Effector memory CD4-positive, alpha-beta T cell (primary cell): Measurements from ENCODE around the gene CBL.

Source experiments
- DNase-seq, 3 donors: peaks; one replicate each; pipeline ENCODE4 v3.0.0-alpha.2; 2020
- H3K27ac ChIP-seq: 2 replicates; pipeline ENCODE4 v1.7.0; 2013; ENCODE audit warnings: mild to moderate bottlenecking, low read length, moderate library complexity; ENCODE audit not compliant: insufficient read depth, poor library complexity, severe bottlenecking
- H3K27me3 ChIP-seq: replicated peaks from 2 replicates; pipeline ENCODE4 v1.7.0; 2013; ENCODE audit warnings: mild to moderate bottlenecking, low read length; ENCODE audit not compliant: insufficient read depth, control insufficient read depth, poor library complexity, severe bottlenecking
- H3K36me3 ChIP-seq: 2 replicates; pipeline ENCODE4 v1.7.0; 2013; ENCODE audit warnings: mild to moderate bottlenecking, low read length, moderate library complexity; ENCODE audit not compliant: control insufficient read depth, insufficient read depth
- H3K4me1 ChIP-seq: 2 replicates; pipeline ENCODE4 v1.7.0; 2013; ENCODE audit warnings: low read length, mild to moderate bottlenecking; ENCODE audit not compliant: control insufficient read depth, insufficient read depth, poor library complexity, severe bottlenecking
- H3K4me3 ChIP-seq: 2 replicates; pipeline ENCODE4 v1.7.0; 2013; ENCODE audit warnings: low read length, low read depth, mild to moderate bottlenecking; ENCODE audit not compliant: insufficient read depth, poor library complexity, severe bottlenecking
- H3K9me3 ChIP-seq: 2 replicates; pipeline ENCODE4 v1.7.0; 2013; ENCODE audit warnings: mild to moderate bottlenecking, low read length, moderate library complexity; ENCODE audit not compliant: control insufficient read depth

Gene CBL

DNA sequence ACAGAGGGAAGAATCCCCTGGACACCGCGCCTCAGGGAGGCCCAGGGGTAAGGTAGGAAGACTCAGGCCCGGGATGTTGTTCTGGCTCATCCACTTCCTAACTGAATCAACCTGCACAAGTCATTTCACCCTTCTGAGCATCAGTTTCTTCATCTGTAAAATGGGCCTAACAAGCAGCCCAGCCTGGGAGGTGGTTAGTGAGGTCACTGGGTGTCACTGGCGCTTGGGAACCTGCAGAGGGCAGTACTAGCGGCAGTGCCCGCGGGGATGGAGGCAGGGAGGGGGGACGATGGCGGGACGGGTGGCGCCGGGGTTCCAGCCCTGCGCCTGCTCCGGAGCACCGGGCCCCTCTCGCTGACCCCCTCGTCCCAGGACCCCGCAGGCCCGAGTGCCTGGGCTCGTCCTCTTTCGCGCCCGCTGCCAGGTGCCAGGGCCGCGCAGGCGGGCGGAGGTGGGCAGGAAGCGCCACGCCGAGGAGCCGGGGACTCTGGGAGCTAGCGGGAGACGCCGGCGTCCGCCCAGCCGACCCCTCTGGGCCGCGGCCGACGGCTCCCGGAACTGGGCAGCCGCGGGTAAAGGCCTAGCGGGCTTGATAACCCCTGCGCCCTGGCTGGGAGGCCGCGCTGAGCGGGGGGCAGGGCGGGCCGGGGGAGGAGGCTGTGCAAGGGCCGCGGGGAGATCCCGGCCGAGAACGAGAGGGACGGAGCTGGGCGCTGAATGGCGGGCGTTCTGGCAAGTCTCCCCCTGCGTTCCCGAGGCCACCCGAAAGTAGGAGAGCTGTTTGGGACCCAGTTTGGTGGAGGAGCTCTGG, 37.5 kb upstream of the CBL start, which contains the start of gene NLRX1:
TSS of gene NLRX1 (plus strand) at position 255 of the 811 bp plus-strand sequence. CDS start 2,679 bp downstream, outside the sequence.
- Histone ChIP-seq H3K4me3 (peak within 1 kb of the TSS; percentile 92), H3K36me3 (no peaks in the 10 kb centered on the region), H3K27me3 (no peaks in the 10 kb centered on the region), H3K27ac (peak within 1 kb of the TSS; percentile 66), H3K4me1 (peaks cover 5% of the 10 kb centered on the region), H3K9me3 (no peaks in the 10 kb centered on the region)
- DNase-seq, result peak; percentile 62 to 74 (median 64)

DNA sequence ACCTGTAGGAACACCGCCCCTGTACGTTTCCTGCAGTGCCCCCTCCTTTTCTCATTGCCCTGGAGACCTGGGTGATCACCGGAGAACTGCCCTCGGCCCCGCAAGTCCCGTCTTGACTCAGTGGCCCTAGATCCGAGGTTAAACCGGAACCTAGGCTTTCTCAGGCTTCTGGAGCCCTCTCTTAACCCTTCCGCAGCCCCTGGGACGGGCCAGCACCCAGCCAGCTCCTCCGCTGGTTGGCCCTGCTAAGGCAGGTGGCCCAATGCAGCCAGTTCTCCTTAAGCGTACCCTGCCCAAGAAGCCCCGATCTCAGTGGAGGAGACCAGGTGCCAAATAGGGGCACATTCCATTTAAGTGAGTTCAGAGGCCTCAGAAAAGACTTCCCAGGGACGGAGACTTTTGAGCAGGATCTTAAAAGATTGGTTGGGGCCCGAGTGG, 36.8 kb upstream of the CBL start:
- no peak for DNase-seq
- H3K27me3 ChIP-seq, result no peaks in the 10 kb centered on the region
- H3K4me1 ChIP-seq, result peaks cover 5% of the 10 kb centered on the region
- peak overlapping the region; percentile 66 for H3K27ac ChIP-seq
- no peaks in the 10 kb centered on the region for H3K36me3 ChIP-seq
- peak overlapping the region; percentile 92 for H3K4me3 ChIP-seq
- H3K9me3 ChIP-seq, result no peaks in the 10 kb centered on the region

DNA sequence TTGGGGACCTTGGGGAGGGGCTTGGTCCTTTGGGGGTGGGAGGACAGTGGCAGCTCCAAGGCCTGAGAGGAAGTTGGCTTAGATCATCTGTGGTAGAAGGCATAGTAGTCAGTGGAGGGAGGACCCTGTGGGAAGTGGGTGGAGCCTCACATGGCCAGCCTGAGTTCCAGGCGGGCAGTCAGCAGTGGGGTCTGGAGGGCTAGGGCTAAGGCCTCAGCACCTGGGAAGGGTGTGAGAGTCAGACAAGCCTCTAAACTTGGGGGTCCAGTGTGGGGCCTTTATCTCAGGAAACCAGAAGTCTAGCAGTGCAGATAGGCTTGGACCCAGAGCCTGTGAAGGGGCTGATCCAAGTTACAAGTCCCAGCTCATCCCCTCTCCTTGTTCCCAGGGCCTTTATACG, 33.6 kb upstream of the CBL start:
- no peaks in the 10 kb centered on the region for H3K9me3 ChIP-seq
- H3K36me3 ChIP-seq, result no peaks in the 10 kb centered on the region
- no peaks in the 10 kb centered on the region for H3K27me3 ChIP-seq
- DNase-seq, result no peak
- no peak overlapping the region for H3K27ac ChIP-seq
- no peak overlapping the region for H3K4me3 ChIP-seq
- H3K4me1 ChIP-seq, result peaks cover 5% of the 10 kb centered on the region

DNA sequence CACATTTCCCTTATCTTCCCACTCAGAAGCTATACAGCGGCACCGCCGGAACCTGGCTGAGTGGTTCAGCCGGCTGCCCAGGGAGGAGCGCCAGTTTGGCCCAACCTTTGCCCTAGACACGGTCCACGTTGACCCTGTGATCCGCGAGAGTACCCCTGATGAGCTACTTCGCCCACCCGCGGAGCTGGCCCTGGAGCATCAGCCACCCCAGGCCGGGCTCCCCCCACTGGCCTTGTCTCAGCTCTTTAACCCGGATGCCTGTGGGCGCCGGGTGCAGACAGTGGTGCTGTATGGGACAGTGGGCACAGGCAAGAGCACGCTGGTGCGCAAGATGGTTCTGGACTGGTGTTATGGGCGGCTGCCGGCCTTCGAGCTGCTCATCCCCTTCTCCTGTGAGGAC, 32.7 kb upstream of the CBL start:
- Histone ChIP-seq H3K27me3 (no peaks in the 10 kb centered on the region), H3K9me3 (no peaks in the 10 kb centered on the region), H3K36me3 (no peaks in the 10 kb centered on the region), H3K27ac (no peak overlapping the region), H3K4me1 (peaks cover 5% of the 10 kb centered on the region), H3K4me3 (no peak overlapping the region)
- no peak for DNase-seq

DNA sequence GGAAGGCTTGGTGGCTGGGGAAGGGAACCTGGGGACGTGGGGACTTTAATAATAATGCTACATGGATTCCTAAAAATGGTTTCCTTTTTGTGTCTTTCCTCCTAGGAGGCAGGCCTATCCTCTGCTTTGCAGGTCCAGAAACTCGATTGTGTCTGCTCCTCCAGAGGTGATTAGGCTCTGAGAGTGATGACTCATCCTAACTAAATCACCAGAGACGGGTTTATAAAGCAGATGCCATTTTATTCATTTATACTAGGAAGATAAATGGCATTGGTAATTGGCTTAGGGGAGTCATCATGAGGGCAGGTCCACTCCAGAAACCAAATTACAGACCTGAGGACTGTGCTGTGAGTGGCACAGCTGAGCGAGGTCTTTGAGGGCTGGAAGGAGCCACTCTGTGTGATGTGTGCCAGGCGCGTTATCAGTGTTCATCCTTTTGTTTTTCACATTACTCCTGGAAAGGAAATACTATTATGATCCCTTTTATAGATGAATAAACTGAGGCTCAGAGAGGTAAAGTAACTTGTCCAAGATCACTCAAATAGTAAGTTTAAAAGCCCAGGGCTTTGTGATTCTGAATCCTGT, 30.6 kb upstream of the CBL start:
- Histone ChIP-seq H3K36me3 (no peaks in the 10 kb centered on the region), H3K9me3 (no peaks in the 10 kb centered on the region), H3K27me3 (no peaks in the 10 kb centered on the region), H3K27ac (no peak overlapping the region), H3K4me3 (no peak overlapping the region), H3K4me1 (no peaks in the 10 kb centered on the region)
- DNase-seq, result no peak

DNA sequence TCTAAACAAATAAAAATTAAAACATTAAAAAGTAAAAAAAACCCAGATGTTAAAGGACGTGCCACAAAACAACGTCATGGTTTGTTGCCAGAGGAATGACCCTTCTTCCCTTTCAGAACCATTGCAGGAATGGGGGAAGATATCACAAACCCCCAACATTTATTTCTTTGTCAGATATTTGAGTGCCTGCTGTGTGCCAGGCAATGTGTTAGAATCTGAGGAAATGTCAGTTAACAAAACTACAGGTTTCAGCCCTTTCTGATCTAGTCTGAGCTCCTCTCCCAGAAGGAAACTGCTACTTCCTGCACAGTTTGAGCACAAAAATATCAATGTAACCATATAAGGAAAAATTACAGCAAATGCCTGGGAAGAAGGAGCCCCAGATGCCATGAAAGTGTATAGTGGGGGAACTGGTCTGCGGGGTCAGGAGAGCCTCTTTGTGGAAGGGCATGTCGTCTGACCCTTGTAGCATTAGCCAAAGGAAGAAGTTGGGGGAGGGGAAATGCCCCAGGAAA, 27.9 kb upstream of the CBL start:
- Histone ChIP-seq H3K27me3 (no peaks in the 10 kb centered on the region), H3K4me1 (no peaks in the 10 kb centered on the region), H3K36me3 (no peaks in the 10 kb centered on the region), H3K9me3 (no peaks in the 10 kb centered on the region), H3K4me3 (no peak overlapping the region), H3K27ac (no peak overlapping the region)
- no peak for DNase-seq

DNA sequence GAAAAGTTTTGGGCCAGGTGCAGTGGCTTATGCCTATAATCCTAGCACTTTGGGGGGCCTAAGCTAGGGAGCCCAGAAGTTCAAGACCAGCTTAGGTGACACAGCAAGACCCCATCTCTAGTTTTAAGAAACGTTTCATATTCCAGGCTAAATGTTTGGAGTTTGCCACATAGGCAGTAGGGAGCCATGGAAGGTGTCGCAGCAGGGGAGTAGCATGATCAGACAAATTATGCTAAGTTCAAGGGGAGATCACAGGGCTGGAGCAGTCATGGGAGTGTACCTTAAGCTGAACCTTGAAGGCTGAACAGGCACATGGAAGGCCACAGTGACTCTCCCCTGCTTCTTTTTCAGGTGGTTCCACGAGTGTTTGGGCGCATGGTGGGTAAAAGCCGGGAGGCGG, 26.8 kb upstream of the CBL start:
- Histone ChIP-seq H3K9me3 (no peaks in the 10 kb centered on the region), H3K4me3 (no peak overlapping the region), H3K27me3 (no peaks in the 10 kb centered on the region), H3K27ac (no peak overlapping the region), H3K4me1 (no peaks in the 10 kb centered on the region), H3K36me3 (no peaks in the 10 kb centered on the region)
- DNase-seq, result no peak

DNA sequence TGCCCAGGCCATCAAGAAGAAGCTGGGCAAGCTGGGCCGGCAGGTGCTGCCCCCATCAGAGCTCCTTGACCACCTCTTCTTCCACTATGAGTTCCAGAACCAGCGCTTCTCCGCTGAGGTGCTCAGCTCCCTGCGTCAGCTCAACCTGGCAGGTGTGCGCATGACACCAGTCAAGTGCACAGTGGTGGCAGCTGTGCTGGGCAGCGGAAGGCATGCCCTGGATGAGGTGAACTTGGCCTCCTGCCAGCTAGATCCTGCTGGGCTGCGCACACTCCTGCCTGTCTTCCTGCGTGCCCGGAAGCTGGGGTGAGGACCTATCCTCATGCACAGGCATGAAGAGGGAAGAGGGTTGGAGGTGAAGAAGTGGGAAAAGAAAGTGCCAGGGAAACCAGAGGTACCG, 26.2 kb upstream of the CBL start:
- Histone ChIP-seq H3K27ac (no peak overlapping the region), H3K36me3 (no peaks in the 10 kb centered on the region), H3K9me3 (no peaks in the 10 kb centered on the region), H3K4me1 (no peaks in the 10 kb centered on the region), H3K27me3 (no peaks in the 10 kb centered on the region), H3K4me3 (no peak overlapping the region)
- no peak for DNase-seq

DNA sequence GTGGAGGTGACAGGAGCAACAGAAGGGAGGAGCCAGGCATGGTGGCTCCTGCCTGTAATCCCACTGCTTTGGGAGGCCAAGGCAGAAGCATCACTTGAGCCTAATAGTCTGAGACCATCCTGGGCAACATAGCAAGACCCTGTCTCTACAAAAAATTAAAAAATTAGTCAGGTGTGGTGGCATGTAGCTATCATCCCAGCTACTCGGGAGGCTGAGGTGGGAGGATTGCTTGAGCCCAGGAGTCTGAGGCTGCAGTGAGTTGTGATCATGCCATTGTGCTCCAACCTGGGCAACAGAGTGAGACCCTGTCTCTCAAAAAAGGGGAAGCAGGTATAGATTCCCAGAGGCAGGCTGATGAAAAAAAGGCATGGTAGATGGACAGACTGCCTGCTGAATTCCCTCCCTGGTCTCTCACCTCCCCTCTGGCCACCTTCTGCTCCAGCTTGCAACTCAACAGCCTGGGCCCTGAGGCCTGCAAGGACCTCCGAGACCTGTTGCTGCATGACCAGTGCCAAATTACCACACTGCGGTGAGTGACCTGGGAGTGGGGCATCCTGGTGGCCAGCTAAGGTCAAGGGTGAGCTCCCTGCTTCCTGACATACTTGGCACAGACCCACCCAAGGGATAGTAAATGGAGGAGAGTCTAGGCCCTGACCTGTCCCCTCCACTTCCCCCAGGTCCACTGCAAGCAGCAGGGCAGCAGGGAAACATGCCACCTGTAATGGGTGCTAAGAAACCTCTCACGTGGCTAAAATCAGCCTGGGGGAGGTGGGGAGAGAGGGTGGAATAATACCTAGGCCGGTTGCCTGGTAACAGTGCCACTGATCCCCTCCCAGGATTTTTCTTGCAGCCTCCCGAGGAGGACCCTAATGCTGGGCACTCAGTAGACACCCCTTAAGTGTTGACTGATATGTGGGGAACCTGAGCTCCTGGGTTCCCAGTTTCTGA, 25.1 kb upstream of the CBL start:
- DNase-seq, result no peak
- Histone ChIP-seq H3K27ac (no peak overlapping the region), H3K9me3 (no peaks in the 10 kb centered on the region), H3K4me1 (no peaks in the 10 kb centered on the region), H3K4me3 (no peak overlapping the region), H3K36me3 (no peaks in the 10 kb centered on the region), H3K27me3 (no peaks in the 10 kb centered on the region)
